A549 (cell line): ENCODE results near the gene PNPO.

ENCODE experiments used
- CEBPB ChIP-seq, 2 experiments: fragments of >200 bp in 1 of 2; sonication (Bioruptor Twin) in 1 of 2; formaldehyde crosslinking in 1 of 2; IDR thresholded peaks; 2 replicates each; pipeline ENCODE4 v1.6.1; 2012 to 2016
- EP300 ChIP-seq, 2 experiments: fragments of >200 bp; sonication (Bioruptor Twin); formaldehyde crosslinking; IDR thresholded peaks; 2 replicates in 1 of 2; 3 replicates in 1 of 2; pipeline ENCODE4 v1.6.1; 2016 to 2017
- RCOR1 ChIP-seq: fragments of 150-350 bp; IDR thresholded peaks from 2 replicates; pipeline ENCODE4 v1.6.1; 2014; ENCODE audit warnings: antibody characterized with exemption, low read length, low read depth
- RNF2 ChIP-seq: fragments of 200-600 bp; sonication (generic); IDR thresholded peaks from 2 replicates; pipeline ENCODE4 v1.6.1; 2016; ENCODE audit warnings: low read depth, mild to moderate bottlenecking, antibody characterized with exemption, moderate library complexity, borderline replicate concordance
- SMC3 ChIP-seq: fragments of >200 bp; sonication (Bioruptor Twin); formaldehyde crosslinking; IDR thresholded peaks from 3 replicates; pipeline ENCODE4 v1.6.1; 2018; ENCODE audit warnings: inconsistent platforms
- ZC3H11A ChIP-seq: fragments of 450-650 bp; IDR thresholded peaks from 2 replicates; pipeline ENCODE4 v1.6.1; 2014; ENCODE audit warnings: antibody characterized with exemption, mild to moderate bottlenecking
- TF ChIP-seq, protein P1 (sequence below): fragments of 450-650 bp; IDR thresholded peaks from 2 replicates; pipeline ENCODE4 v1.6.1; 2014; ENCODE audit warnings: antibody characterized with exemption
- TF ChIP-seq, protein P2 (sequence below): fragments of >200 bp; sonication (Bioruptor Twin); formaldehyde crosslinking; IDR thresholded peaks from 3 replicates; pipeline ENCODE4 v1.5.1; 2016
- TF ChIP-seq, protein P3 (sequence below): fragments of >200 bp; sonication (Bioruptor Twin); formaldehyde crosslinking; IDR thresholded peaks from 3 replicates; pipeline ENCODE4 v1.6.1; 2016

GRCh38 chr17:47980541-47980940, 39.2 kb downstream of the PNPO start:
- no peak for TF ChIP-seq CEBPB (IDR thresholded peaks at IDR 0.05)
- TF ChIP-seq EP300 (IDR thresholded peaks at IDR 0.05), result no peak
- TF ChIP-seq RCOR1, result no peak
- TF ChIP-seq, protein P1, sequence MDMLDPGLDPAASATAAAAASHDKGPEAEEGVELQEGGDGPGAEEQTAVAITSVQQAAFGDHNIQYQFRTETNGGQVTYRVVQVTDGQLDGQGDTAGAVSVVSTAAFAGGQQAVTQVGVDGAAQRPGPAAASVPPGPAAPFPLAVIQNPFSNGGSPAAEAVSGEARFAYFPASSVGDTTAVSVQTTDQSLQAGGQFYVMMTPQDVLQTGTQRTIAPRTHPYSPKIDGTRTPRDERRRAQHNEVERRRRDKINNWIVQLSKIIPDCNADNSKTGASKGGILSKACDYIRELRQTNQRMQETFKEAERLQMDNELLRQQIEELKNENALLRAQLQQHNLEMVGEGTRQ, result no peak
- no peak for TF ChIP-seq RNF2
- TF ChIP-seq, protein P2, sequence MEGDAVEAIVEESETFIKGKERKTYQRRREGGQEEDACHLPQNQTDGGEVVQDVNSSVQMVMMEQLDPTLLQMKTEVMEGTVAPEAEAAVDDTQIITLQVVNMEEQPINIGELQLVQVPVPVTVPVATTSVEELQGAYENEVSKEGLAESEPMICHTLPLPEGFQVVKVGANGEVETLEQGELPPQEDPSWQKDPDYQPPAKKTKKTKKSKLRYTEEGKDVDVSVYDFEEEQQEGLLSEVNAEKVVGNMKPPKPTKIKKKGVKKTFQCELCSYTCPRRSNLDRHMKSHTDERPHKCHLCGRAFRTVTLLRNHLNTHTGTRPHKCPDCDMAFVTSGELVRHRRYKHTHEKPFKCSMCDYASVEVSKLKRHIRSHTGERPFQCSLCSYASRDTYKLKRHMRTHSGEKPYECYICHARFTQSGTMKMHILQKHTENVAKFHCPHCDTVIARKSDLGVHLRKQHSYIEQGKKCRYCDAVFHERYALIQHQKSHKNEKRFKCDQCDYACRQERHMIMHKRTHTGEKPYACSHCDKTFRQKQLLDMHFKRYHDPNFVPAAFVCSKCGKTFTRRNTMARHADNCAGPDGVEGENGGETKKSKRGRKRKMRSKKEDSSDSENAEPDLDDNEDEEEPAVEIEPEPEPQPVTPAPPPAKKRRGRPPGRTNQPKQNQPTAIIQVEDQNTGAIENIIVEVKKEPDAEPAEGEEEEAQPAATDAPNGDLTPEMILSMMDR, result no peak
- no peak for TF ChIP-seq ZC3H11A
- TF ChIP-seq, protein P3, sequence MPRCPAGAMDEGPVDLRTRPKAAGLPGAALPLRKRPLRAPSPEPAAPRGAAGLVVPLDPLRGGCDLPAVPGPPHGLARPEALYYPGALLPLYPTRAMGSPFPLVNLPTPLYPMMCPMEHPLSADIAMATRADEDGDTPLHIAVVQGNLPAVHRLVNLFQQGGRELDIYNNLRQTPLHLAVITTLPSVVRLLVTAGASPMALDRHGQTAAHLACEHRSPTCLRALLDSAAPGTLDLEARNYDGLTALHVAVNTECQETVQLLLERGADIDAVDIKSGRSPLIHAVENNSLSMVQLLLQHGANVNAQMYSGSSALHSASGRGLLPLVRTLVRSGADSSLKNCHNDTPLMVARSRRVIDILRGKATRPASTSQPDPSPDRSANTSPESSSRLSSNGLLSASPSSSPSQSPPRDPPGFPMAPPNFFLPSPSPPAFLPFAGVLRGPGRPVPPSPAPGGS, result no peak
- no peak for TF ChIP-seq SMC3
